Left lung (tissue), 10 donors: ENCODE results near the gene CTDNEP1. TPM values are rescaled to one million over a fixed set of nuclear protein-coding genes. Genes with fewer than 3 reads are reported as not detected.

Experiments
- ATAC-seq: fragments of 200-7000 bp; cut with Tn5 transposase; one replicate; pipeline ENCODE4 v1.9.1; 2020; ENCODE audit warnings: moderate library complexity
- DNase-seq, 4 donors: peaks; one replicate each; pipeline ENCODE4 v3.0.0-alpha.2; 2013 to 2020
- H3K27ac ChIP-seq, 2 donors: fragments of 200-600 bp; sonication (generic) in 1 of 2; one replicate each; pipeline versions ENCODE4 v1.5.0 to v1.8.0; 2020 to 2021
- H3K27me3 ChIP-seq, 2 donors: fragments of 200-600 bp; sonication (generic) in 1 of 2; one replicate each; pipeline versions ENCODE4 v1.5.0 to v1.8.0; 2020 to 2021
- H3K36me3 ChIP-seq, 2 donors: fragments of 200-600 bp; sonication (generic) in 1 of 2; one replicate each; pipeline versions ENCODE4 v1.5.0 to v1.8.0; 2020 to 2021
- H3K4me1 ChIP-seq, 2 donors: fragments of 200-600 bp; one replicate each; pipeline ENCODE4 v1.8.0; 2021
- H3K4me3 ChIP-seq, 2 donors: fragments of 200-600 bp; sonication (generic) in 1 of 2; one replicate each; pipeline versions ENCODE4 v1.5.0 to v1.8.0; 2020 to 2021; ENCODE audit warnings: mild to moderate bottlenecking in 1 of 2
- H3K9me3 ChIP-seq, 2 donors: fragments of 200-600 bp; sonication (generic) in 1 of 2; one replicate each; pipeline versions ENCODE4 v1.5.0 to v1.8.0; 2020 to 2021
- CTCF ChIP-seq, 2 donors: fragments of 200-600 bp; sonication (generic) in 1 of 2; IDR thresholded peaks; one replicate each; pipeline versions ENCODE4 v1.5.0 to v1.8.0; 2021; ENCODE audit warnings: antibody characterized with exemption in 2 of 2
- intact Hi-C, 2 donors: fragments of 100-400 bp; cut with DNase I; formaldehyde crosslinking; loops; one replicate each; pipeline versions ENCODE4 v1.11.2 to v1.14.2; 2022
- polyA plus RNA-seq, 6 donors: library from polyadenylated mRNA; unstranded; fragments of 120-200 nt; gene quantifications; one replicate each; pipeline ENCODE4 v1.2.1, GENCODE V29; 2013; ENCODE audit not compliant: insufficient read length in 6 of 6
- total RNA-seq, 2 donors: library from RNA; stranded (reverse); fragmentation: NEBNext Ultra II Directional; extraction: Animal tissue kit (Norgen Biotek cat#: 25700); gene quantifications; one replicate each; pipeline ENCODE4 v1.2.1, GENCODE V29; 2021
- donor health status: DM: no; HTN: yes; CAD: no.
- donor health status: DM: no; HTN: no; CAD: no.

The CTDNEP1 gene
- total and polyA plus RNA-seq, 8 donors, result 133 to 171 (median 146) TPM

- peaks cover 16 to 25% of the 10 kb centered on the region in 2 donors for H3K4me1 ChIP-seq
- H3K36me3 ChIP-seq, result peaks cover 0 to 84% of the 10 kb centered on the region in 2 donors
- no peak for ATAC-seq
- no peak for DNase-seq
- H3K27me3 ChIP-seq, result no peaks in the 10 kb centered on the region
- H3K27ac ChIP-seq, result no peak overlapping the region
- intact Hi-C loops, result no loop called here
- no peak overlapping the region for H3K4me3 ChIP-seq
- no peak for TF ChIP-seq CTCF (IDR thresholded peaks at IDR 0.05)
- no peaks in the 10 kb centered on the region for H3K9me3 ChIP-seq
Observed at GRCh38 chr17:7224110-7224509, 27.4 kb downstream of the CTDNEP1 start.

GRCh38 chr17:7223375-7223774 lies 28.2 kb downstream of the CTDNEP1 start:
- DNase-seq, result no peak
- Histone ChIP-seq H3K27ac (no peak overlapping the region), H3K36me3 (peaks cover 0 to 77% of the 10 kb centered on the region in 2 donors)

GRCh38 chr17:7222972-7223292 lies 28.6 kb downstream of the CTDNEP1 start:
- ATAC-seq (no peak), DNase-seq (peak in 1 of 4 donors; percentile 44)
- H3K4me3 ChIP-seq, result no peak overlapping the region
- intact Hi-C loops, result no loop called here
- H3K27me3 ChIP-seq, result no peaks in the 10 kb centered on the region
- H3K4me1 ChIP-seq, result peaks cover 16 to 37% of the 10 kb centered on the region in 2 donors
- H3K9me3 ChIP-seq, result no peaks in the 10 kb centered on the region
- H3K36me3 ChIP-seq, result peaks cover 0 to 73% of the 10 kb centered on the region in 2 donors
- no peak overlapping the region for H3K27ac ChIP-seq
- no peak for TF ChIP-seq CTCF (IDR thresholded peaks at IDR 0.05)

More at GRCh38 chr17:7223375-7223774, 28.2 kb downstream of the CTDNEP1 start:
- Histone ChIP-seq H3K27me3 (no peaks in the 10 kb centered on the region), H3K9me3 (no peaks in the 10 kb centered on the region), H3K4me1 (peaks cover 16 to 32% of the 10 kb centered on the region in 2 donors), H3K4me3 (no peak overlapping the region)
- intact Hi-C loops, result no loop called here
- ATAC-seq, result no peak
- TF ChIP-seq CTCF (IDR thresholded peaks at IDR 0.05), result no peak

- DNase-seq (no peak), ATAC-seq (no peak)
- Histone ChIP-seq H3K9me3 (no peaks in the 10 kb centered on the region), H3K4me3 (no peak overlapping the region), H3K36me3 (peaks cover 0 to 67% of the 10 kb centered on the region in 2 donors), H3K4me1 (peaks cover 16 to 42% of the 10 kb centered on the region in 2 donors), H3K27ac (no peak overlapping the region), H3K27me3 (no peaks in the 10 kb centered on the region)
- TF ChIP-seq CTCF (IDR thresholded peaks at IDR 0.05), result no peak
- intact Hi-C loops, result no loop called here
Observed at GRCh38 chr17:7222093-7222971, 29.2 kb downstream of the CTDNEP1 start.

- no peaks in the 10 kb centered on the region for H3K27me3 ChIP-seq
- no peak for TF ChIP-seq CTCF (IDR thresholded peaks at IDR 0.05)
- H3K9me3 ChIP-seq, result no peaks in the 10 kb centered on the region
- H3K4me3 ChIP-seq, result peak overlapping the region in 1 of 2 donors; percentile 65
- ATAC-seq, result no peak
- intact Hi-C loops, result no loop called here
- peaks cover 16 to 44% of the 10 kb centered on the region in 2 donors for H3K4me1 ChIP-seq
- no peak for DNase-seq
- H3K27ac ChIP-seq, result peak overlapping the region in 1 of 2 donors; percentile 88
- H3K36me3 ChIP-seq, result peaks cover 0 to 58% of the 10 kb centered on the region in 2 donors
Observed at GRCh38 chr17:7221278-7222092, 30.0 kb downstream of the CTDNEP1 start.
